PFSK-1 (cell line): ENCODE results near the gene NTRK1.

ENCODE experiments used
- FOXP2 ChIP-seq: optimal IDR thresholded peaks from 2 replicates; pipeline ENCODE3; 2011; ENCODE audit warnings: borderline replicate concordance, control low read depth, inconsistent platforms; ENCODE audit not compliant: insufficient read depth; ENCODE audit errors: extremely low read length, extremely low read depth
- POLR2AphosphoS5 ChIP-seq: IDR thresholded peaks from 2 replicates; pipeline ENCODE4 v1.6.1; 2012; ENCODE audit warnings: low read depth, mild to moderate bottlenecking, control low read depth, low read length, moderate library complexity
- REST ChIP-seq, 2 experiments: IDR thresholded peaks; 2 replicates each; pipeline versions ENCODE4 v1.6.1 to v1.8.0; 2011 to 2012; ENCODE audit warnings: low read depth in 2 of 2, low read length in 2 of 2, control low read depth in 1 of 2, inconsistent platforms in 1 of 2, mild to moderate bottlenecking in 1 of 2, moderate library complexity in 1 of 2; ENCODE audit not compliant: insufficient read depth in 1 of 2
- SIN3A ChIP-seq: IDR thresholded peaks from 2 replicates; pipeline ENCODE4 v1.6.1; 2012; ENCODE audit warnings: mild to moderate bottlenecking, low read length, moderate library complexity, borderline replicate concordance; ENCODE audit not compliant: insufficient read depth
- TAF1 ChIP-seq: IDR thresholded peaks from 2 replicates; pipeline ENCODE4 v1.6.1; 2012; ENCODE audit warnings: low read length, control low read depth, borderline replicate concordance; ENCODE audit not compliant: insufficient read depth

Gene NTRK1

GRCh38 chr1:156905176-156905575 is 44.5 kb downstream of the NTRK1 start:
- TF ChIP-seq TAF1, result no peak
- no peak for TF ChIP-seq REST (IDR thresholded peaks at IDR 0.05; ENCODE audit: insufficient read depth in 1 of 2, low read depth in 2 of 2, low read length in 2 of 2)
- TF ChIP-seq POLR2AphosphoS5, result no peak
- no peak for TF ChIP-seq SIN3A
- TF ChIP-seq FOXP2, result no peak

- TF ChIP-seq POLR2AphosphoS5 (no peak), SIN3A (no peak), TAF1 (no peak), FOXP2 (no peak), REST (IDR thresholded peaks at IDR 0.05; ENCODE audit: insufficient read depth in 1 of 2, low read depth in 2 of 2, low read length in 2 of 2) (no peak)
Measured at GRCh38 chr1:156905651-156906050, 45.0 kb downstream of the NTRK1 start.

- TF ChIP-seq FOXP2 (no peak), POLR2AphosphoS5 (no peak), SIN3A (no peak), REST (IDR thresholded peaks at IDR 0.05; ENCODE audit: insufficient read depth in 1 of 2, low read depth in 2 of 2, low read length in 2 of 2) (no peak), TAF1 (no peak)
Measured at GRCh38 chr1:156906206-156906906, 45.7 kb downstream of the NTRK1 start.

GRCh38 chr1:156908541-156908940 is 47.9 kb downstream of the NTRK1 start:
- TF ChIP-seq TAF1 (no peak), SIN3A (no peak), FOXP2 (no peak), POLR2AphosphoS5 (no peak), REST (IDR thresholded peaks at IDR 0.05; ENCODE audit: insufficient read depth in 1 of 2, low read depth in 2 of 2, low read length in 2 of 2) (no peak)

GRCh38 chr1:156908955-156909354 is 48.3 kb downstream of the NTRK1 start:
- TF ChIP-seq REST (IDR thresholded peaks at IDR 0.05; ENCODE audit: insufficient read depth in 1 of 2, low read depth in 2 of 2, low read length in 2 of 2) (no peak), SIN3A (no peak), FOXP2 (no peak), POLR2AphosphoS5 (no peak), TAF1 (no peak)
